Trophoblast cell (in vitro differentiated cells and primary cell): ENCODE results near the gene DNAH17.

Experiments used
- DNase-seq, 2 donors: peaks; one replicate each; pipeline ENCODE4 v3.0.0-alpha.2; 2016
- H2AFZ ChIP-seq: 2 replicates; pipeline ENCODE4 v1.6.1; 2013; ENCODE audit warnings: low read length, moderate library complexity, mild to moderate bottlenecking; ENCODE audit not compliant: insufficient read depth, poor library complexity
- H2AK5ac ChIP-seq: 2 replicates; pipeline ENCODE4 v1.6.1; 2013; ENCODE audit warnings: mild to moderate bottlenecking, low read length
- H2BK120ac ChIP-seq: 2 replicates; pipeline ENCODE4 v1.6.1; 2013; ENCODE audit warnings: low read length, mild to moderate bottlenecking, moderate library complexity; ENCODE audit not compliant: insufficient read depth, poor library complexity
- H2BK12ac ChIP-seq: 2 replicates; pipeline ENCODE4 v1.6.1; 2013; ENCODE audit warnings: mild to moderate bottlenecking, low read length, moderate library complexity
- H2BK5ac ChIP-seq: 2 replicates; pipeline ENCODE4 v1.6.1; 2013; ENCODE audit warnings: low read length, low read depth, moderate library complexity, mild to moderate bottlenecking; ENCODE audit not compliant: poor library complexity
- H3K14ac ChIP-seq: 2 replicates; pipeline ENCODE4 v1.6.1; 2013; ENCODE audit warnings: mild to moderate bottlenecking, low read length
- H3K18ac ChIP-seq: 2 replicates; pipeline ENCODE4 v1.6.1; 2013; ENCODE audit warnings: mild to moderate bottlenecking, low read length
- H3K23ac ChIP-seq: 2 replicates; pipeline ENCODE4 v1.6.1; 2013; ENCODE audit warnings: low read length
- H3K27ac ChIP-seq: 2 replicates; pipeline ENCODE4 v1.5.1; 2013; ENCODE audit warnings: low read depth, mild to moderate bottlenecking, inconsistent platforms, low read length, moderate library complexity
- H3K27me3 ChIP-seq: 2 replicates; pipeline ENCODE4 v1.6.1; 2013; ENCODE audit warnings: inconsistent platforms, mild to moderate bottlenecking, low read length, moderate library complexity; ENCODE audit not compliant: insufficient read depth
- H3K36me3 ChIP-seq, 2 experiments: 1 replicate in 1 of 2; 2 replicates in 1 of 2; pipeline ENCODE4 v1.6.1; 2013; ENCODE audit warnings: low read length in 2 of 2, mild to moderate bottlenecking in 2 of 2, moderate library complexity in 1 of 2; ENCODE audit not compliant: insufficient read depth in 2 of 2, control insufficient read depth in 1 of 2
- H3K4ac ChIP-seq: 2 replicates; pipeline ENCODE4 v1.6.1; 2013; ENCODE audit warnings: low read depth, mild to moderate bottlenecking, low read length, moderate library complexity
- H3K4me1 ChIP-seq, 2 experiments: 1 replicate in 1 of 2; 2 replicates in 1 of 2; pipeline ENCODE4 v1.6.1; 2013; ENCODE audit warnings: low read length in 2 of 2, mild to moderate bottlenecking in 2 of 2, moderate library complexity in 1 of 2; ENCODE audit not compliant: insufficient read depth in 2 of 2, control insufficient read depth in 1 of 2
- H3K4me2 ChIP-seq: 2 replicates; pipeline ENCODE4 v1.6.1; 2013; ENCODE audit warnings: inconsistent platforms, mild to moderate bottlenecking, low read length, moderate library complexity
- H3K4me3 ChIP-seq: 2 replicates; pipeline ENCODE4 v1.5.1; 2013; ENCODE audit warnings: mild to moderate bottlenecking, low read depth, low read length, inconsistent platforms
- H3K79me1 ChIP-seq: one replicate; pipeline ENCODE4 v1.6.1; 2013; ENCODE audit warnings: low read length
- H3K79me2 ChIP-seq: 2 replicates; pipeline ENCODE4 v1.6.1; 2013; ENCODE audit warnings: low read length, mild to moderate bottlenecking; ENCODE audit not compliant: control insufficient read depth, insufficient read depth, poor library complexity
- H3K9ac ChIP-seq: 2 replicates; pipeline ENCODE4 v1.6.1; 2013; ENCODE audit warnings: mild to moderate bottlenecking, low read length
- H3K9me3 ChIP-seq: 2 replicates; pipeline ENCODE4 v1.6.1; 2013; ENCODE audit warnings: low read depth, mild to moderate bottlenecking, control low read depth, inconsistent platforms, low read length; ENCODE audit not compliant: insufficient read depth
- H4K12ac ChIP-seq: 2 replicates; pipeline ENCODE4 v1.6.1; 2013; ENCODE audit warnings: low read depth, mild to moderate bottlenecking, low read length, moderate library complexity
- H4K8ac ChIP-seq: 2 replicates; pipeline ENCODE4 v1.6.1; 2013; ENCODE audit warnings: low read depth, mild to moderate bottlenecking, low read length, moderate library complexity
- H4K91ac ChIP-seq: one replicate; pipeline ENCODE4 v1.6.1; 2013; ENCODE audit warnings: low read depth, mild to moderate bottlenecking, low read length, moderate library complexity
- WGBS: extraction: QIAGEN DNeasy Blood & Tissue Kit; methylation state at CpG from one replicate; pipeline ENCODE4 v1.1.7; 2013; ENCODE audit warnings: missing lambda C conversion rate; ENCODE audit not compliant: insufficient read length, insufficient coverage; ENCODE audit errors: extremely low coverage; 5-methylcytosine and 5-hydroxymethylcytosine counted together

The DNAH17 gene

DNA sequence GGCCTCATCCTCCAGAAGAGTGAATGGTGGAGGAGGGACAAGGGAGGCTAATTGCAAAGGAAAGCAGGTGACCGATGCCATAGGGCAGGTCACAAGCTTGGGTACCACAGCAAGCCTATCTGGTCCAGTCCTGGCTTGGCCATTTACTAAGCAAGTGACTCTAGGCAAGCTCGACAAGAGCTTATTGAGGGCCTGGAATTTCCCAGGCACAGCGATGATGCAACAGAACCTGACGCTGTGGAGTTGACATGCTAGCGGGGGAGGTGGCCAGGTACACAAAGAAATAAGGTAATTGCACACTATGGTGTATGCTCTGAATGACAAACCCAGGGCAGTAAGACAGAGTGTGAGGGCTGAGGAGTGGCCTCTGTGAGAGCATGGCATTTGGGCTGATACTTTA, 100.2 kb downstream of the DNAH17 start:
- no peak overlapping the region for H4K12ac ChIP-seq
- H3K9me3 ChIP-seq: peaks cover 10% of the 10 kb centered on the region
- no peaks in the 10 kb centered on the region for H3K4me1 ChIP-seq
- H2BK12ac ChIP-seq: no peak overlapping the region
- no peaks in the 10 kb centered on the region for H3K27me3 ChIP-seq
- no peaks in the 10 kb centered on the region for H3K36me3 ChIP-seq
- H3K23ac ChIP-seq: no peak overlapping the region
- no peaks in the 10 kb centered on the region for H3K79me1 ChIP-seq
- H3K4ac ChIP-seq: no peak overlapping the region
- no peak overlapping the region for H4K91ac ChIP-seq
- H3K18ac ChIP-seq: no peak overlapping the region
- no peak overlapping the region for H3K4me3 ChIP-seq
- no peak overlapping the region for H3K14ac ChIP-seq
- no peak overlapping the region for H3K27ac ChIP-seq
- no peak overlapping the region for H3K9ac ChIP-seq
- no CpG with 5 or more reads among the region's 5 CpGs for WGBS
- H2BK120ac ChIP-seq: no peak overlapping the region
- no peak overlapping the region for H2AK5ac ChIP-seq
- H4K8ac ChIP-seq: no peak overlapping the region
- H3K79me2 ChIP-seq: no peaks in the 10 kb centered on the region
- no peak overlapping the region for H2AFZ ChIP-seq
- DNase-seq: peak in 1 of 2 donors; percentile 37
- H3K4me2 ChIP-seq: no peak overlapping the region
- H2BK5ac ChIP-seq: no peak overlapping the region

DNA sequence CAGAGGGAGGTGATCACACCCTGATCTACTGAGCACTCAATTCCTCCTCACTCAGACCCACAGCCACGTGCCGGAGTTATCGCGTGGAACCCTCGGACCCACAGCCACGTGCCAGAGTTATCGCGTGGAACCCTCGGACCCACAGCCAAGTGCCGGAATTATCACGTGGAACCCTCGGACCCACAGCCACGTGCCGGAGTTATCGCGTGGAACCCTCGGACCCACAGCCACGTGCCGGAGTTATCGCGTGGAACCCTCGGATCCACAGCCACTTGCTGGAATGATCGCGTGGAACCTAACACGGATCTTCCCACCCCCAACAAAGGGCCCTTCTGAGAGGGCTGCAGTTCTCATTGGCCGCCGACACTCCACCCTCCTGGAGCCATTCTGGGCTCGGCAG, 101.0 kb downstream of the DNAH17 start:
- H2BK12ac ChIP-seq: no peak overlapping the region
- WGBS: no CpG with 5 or more reads among the region's 28 CpGs
- H3K4ac ChIP-seq: no peak overlapping the region
- H4K91ac ChIP-seq: no peak overlapping the region
- no peak overlapping the region for H3K4me3 ChIP-seq
- no peak overlapping the region for H2BK120ac ChIP-seq
- H2BK5ac ChIP-seq: no peak overlapping the region
- H3K4me1 ChIP-seq: no peaks in the 10 kb centered on the region
- no peak overlapping the region for H3K9ac ChIP-seq
- no peak overlapping the region for H2AFZ ChIP-seq
- no peak overlapping the region for H2AK5ac ChIP-seq
- H4K12ac ChIP-seq: no peak overlapping the region
- H4K8ac ChIP-seq: no peak overlapping the region
- H3K4me2 ChIP-seq: no peak overlapping the region
- no peaks in the 10 kb centered on the region for H3K27me3 ChIP-seq
- no peak overlapping the region for H3K18ac ChIP-seq
- H3K27ac ChIP-seq: no peak overlapping the region
- no peak overlapping the region for H3K23ac ChIP-seq
- H3K79me1 ChIP-seq: no peaks in the 10 kb centered on the region
- H3K79me2 ChIP-seq: no peaks in the 10 kb centered on the region
- H3K36me3 ChIP-seq: no peaks in the 10 kb centered on the region
- H3K9me3 ChIP-seq: peaks cover 11% of the 10 kb centered on the region
- DNase-seq: no peak
- H3K14ac ChIP-seq: no peak overlapping the region

DNA sequence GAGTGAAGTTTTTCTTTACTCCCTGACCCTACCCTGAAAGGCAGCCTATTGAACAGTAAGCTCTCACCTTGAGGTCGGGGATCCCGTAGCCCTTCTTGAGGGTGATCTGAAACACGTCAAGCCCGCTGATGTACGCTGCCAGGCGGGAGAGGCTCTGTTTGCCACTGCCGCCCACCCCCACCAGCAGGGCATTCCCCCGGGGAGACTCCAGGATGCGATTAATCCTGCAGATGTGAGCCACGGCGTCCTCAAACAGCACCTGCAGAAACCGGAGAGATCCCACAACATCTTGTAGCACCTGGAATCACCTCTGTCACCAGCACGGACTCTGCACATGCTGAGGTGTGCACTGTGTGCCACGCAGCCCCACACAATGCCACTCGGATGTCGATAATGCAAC, 102.0 kb downstream of the DNAH17 start:
- H3K79me1 ChIP-seq: no peaks in the 10 kb centered on the region
- H3K79me2 ChIP-seq: no peaks in the 10 kb centered on the region
- H3K4me1 ChIP-seq: no peaks in the 10 kb centered on the region
- no peak overlapping the region for H3K23ac ChIP-seq
- peaks cover 11% of the 10 kb centered on the region for H3K9me3 ChIP-seq
- no peak overlapping the region for H3K4me2 ChIP-seq
- H3K4me3 ChIP-seq: no peak overlapping the region
- no peak overlapping the region for H2BK120ac ChIP-seq
- no peak overlapping the region for H2AK5ac ChIP-seq
- H3K14ac ChIP-seq: no peak overlapping the region
- no peak overlapping the region for H4K91ac ChIP-seq
- DNase-seq: no peak
- no peak overlapping the region for H3K9ac ChIP-seq
- no peak overlapping the region for H3K18ac ChIP-seq
- no peak overlapping the region for H2BK12ac ChIP-seq
- no CpG with 5 or more reads among the region's 16 CpGs for WGBS
- no peak overlapping the region for H3K27ac ChIP-seq
- no peak overlapping the region for H3K4ac ChIP-seq
- no peaks in the 10 kb centered on the region for H3K27me3 ChIP-seq
- H4K8ac ChIP-seq: no peak overlapping the region
- no peak overlapping the region for H2BK5ac ChIP-seq
- H4K12ac ChIP-seq: no peak overlapping the region
- H2AFZ ChIP-seq: no peak overlapping the region
- no peaks in the 10 kb centered on the region for H3K36me3 ChIP-seq

DNA sequence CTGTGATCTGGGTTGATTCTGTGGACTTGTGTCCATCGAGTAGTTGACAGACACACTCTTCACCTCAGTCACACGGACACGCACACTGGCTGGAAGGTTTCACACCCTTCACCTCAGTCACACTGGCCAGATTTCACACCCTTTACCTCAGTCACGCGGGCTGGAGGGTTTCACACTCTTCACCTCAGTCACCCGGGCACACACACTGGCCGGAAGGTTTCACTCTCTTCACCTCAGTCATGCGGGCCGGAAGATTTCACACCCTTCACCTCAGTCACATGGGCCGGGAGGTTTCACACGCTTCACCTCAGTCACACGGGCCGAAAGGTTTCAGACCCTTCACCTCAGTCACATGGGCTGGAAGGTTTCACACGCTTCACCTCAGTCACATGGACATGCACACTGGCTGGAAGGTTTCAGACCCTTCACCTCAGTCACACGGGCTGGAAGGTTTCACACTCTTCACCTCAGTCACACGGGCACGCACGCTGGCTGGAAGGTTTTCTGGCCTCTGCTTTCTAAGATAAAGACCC, 102.5 kb downstream of the DNAH17 start:
- H3K4me3 ChIP-seq: no peak overlapping the region
- no peak overlapping the region for H3K27ac ChIP-seq
- no peak overlapping the region for H2BK120ac ChIP-seq
- H3K23ac ChIP-seq: no peak overlapping the region
- no peak overlapping the region for H3K4me2 ChIP-seq
- no peak overlapping the region for H2AK5ac ChIP-seq
- no peaks in the 10 kb centered on the region for H3K36me3 ChIP-seq
- no peak overlapping the region for H4K8ac ChIP-seq
- H3K14ac ChIP-seq: no peak overlapping the region
- H3K9ac ChIP-seq: no peak overlapping the region
- H3K18ac ChIP-seq: no peak overlapping the region
- H3K27me3 ChIP-seq: no peaks in the 10 kb centered on the region
- H2BK5ac ChIP-seq: no peak overlapping the region
- WGBS: no CpG with 5 or more reads among the region's 18 CpGs
- no peak overlapping the region for H2BK12ac ChIP-seq
- H3K4me1 ChIP-seq: no peaks in the 10 kb centered on the region
- peaks cover 11% of the 10 kb centered on the region for H3K9me3 ChIP-seq
- peak in 1 of 2 donors; percentile 42 for DNase-seq
- H3K4ac ChIP-seq: no peak overlapping the region
- H4K12ac ChIP-seq: no peak overlapping the region
- no peaks in the 10 kb centered on the region for H3K79me1 ChIP-seq
- H2AFZ ChIP-seq: no peak overlapping the region
- no peak overlapping the region for H4K91ac ChIP-seq
- no peaks in the 10 kb centered on the region for H3K79me2 ChIP-seq
